ENCODE measurements around the gene ASCL5. TPM values are rescaled to one million over a fixed set of nuclear protein-coding genes. Genes with fewer than 3 reads are reported as not detected.

The ASCL5 gene
- total RNA-seq, 1 donor from 2014 or later: 0.29 TPM

DNA sequence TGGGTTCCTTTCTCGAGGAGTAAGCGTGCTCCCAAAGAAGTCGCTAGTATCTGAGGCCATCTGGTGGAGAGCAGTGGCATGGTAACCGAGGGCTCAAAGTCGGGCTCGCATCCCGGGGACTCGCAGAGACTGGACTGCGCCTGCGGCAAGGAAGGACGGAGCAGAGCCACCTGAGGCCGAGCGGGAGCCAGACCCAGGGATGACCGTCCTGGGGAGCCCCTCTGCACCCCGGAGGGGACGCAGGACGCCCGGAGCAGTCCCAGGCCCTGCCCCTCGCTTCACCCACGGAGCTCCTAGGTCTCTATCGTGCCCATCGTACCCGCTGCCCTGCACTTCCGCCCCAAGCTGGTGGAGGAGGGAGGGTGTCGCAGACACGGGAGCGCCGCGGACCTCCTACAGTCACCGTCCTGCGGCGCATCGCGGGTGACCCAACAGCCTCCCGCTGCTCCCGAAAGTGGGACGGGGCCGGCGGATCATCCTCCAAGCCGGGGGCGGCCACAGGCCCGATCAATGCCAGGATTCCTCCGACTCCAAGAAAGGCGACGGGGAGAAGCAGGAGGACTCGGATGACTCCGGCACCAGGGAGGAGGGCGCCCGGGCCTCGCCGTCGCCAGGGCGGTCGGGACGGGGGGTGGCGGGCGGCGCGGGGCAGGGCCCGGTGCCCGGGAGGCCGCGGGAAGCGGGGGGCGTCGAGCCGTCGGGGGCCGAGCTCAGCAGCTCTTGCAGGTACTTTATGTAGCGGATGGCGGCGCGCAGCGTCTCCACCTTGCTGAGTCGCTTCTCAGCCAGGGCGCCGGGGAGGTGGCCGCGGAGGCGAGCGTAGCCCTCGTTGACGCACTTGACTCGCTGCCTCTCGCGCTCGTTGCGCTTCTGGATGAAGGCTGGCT is 12.5 kb downstream of the ASCL5 start:
- H3K9me3 ChIP-seq: no peaks in the 10 kb centered on the region
- peak; percentile 96 for ATAC-seq
- intact Hi-C loops (cut with DNase I): loop anchor here (10.0 kb wide), 1 partner anchor 140 kb away; no protein-coding TSS in a partner anchor
- H3K27me3 ChIP-seq: peaks cover 3% of the 10 kb centered on the region
- DNase-seq: peak; percentile 93
- peak; percentile 80 for TF ChIP-seq CTCF (IDR thresholded peaks at IDR 0.05)
- no peaks in the 10 kb centered on the region for H3K36me3 ChIP-seq
- peak overlapping the region; percentile 74 for H3K27ac ChIP-seq
- H3K4me3 ChIP-seq: peak overlapping the region; percentile 63
- H3K4me1 ChIP-seq: peaks cover 2% of the 10 kb centered on the region

GRCh38 chr1:201113451-201114244 is 13.3 kb downstream of the ASCL5 start:
- no peaks in the 10 kb centered on the region for H3K4me1 ChIP-seq
- intact Hi-C loops (cut with DNase I): loop anchor here (10.0 kb wide), 1 partner anchor 139 kb away; no protein-coding TSS in a partner anchor
- no peak overlapping the region for H3K27ac ChIP-seq
- H3K4me3 ChIP-seq: peak overlapping the region; percentile 63
- no peaks in the 10 kb centered on the region for H3K9me3 ChIP-seq
- no peak for ATAC-seq
- DNase-seq: no peak
- TF ChIP-seq CTCF (IDR thresholded peaks at IDR 0.05): no peak
- peaks cover 3% of the 10 kb centered on the region for H3K27me3 ChIP-seq
- H3K36me3 ChIP-seq: no peaks in the 10 kb centered on the region

- Histone ChIP-seq H3K9me3 (no peaks in the 10 kb centered on the region), H3K27me3 (peaks cover 3% of the 10 kb centered on the region), H3K36me3 (no peaks in the 10 kb centered on the region), H3K4me3 (no peak overlapping the region), H3K27ac (no peak overlapping the region), H3K4me1 (no peaks in the 10 kb centered on the region)
- TF ChIP-seq CTCF (IDR thresholded peaks at IDR 0.05): no peak
- intact Hi-C loops (cut with DNase I): loop anchor here (10.0 kb wide), 1 partner anchor 138 kb away; no protein-coding TSS in a partner anchor
- no peak for ATAC-seq
- DNase-seq: no peak
Observed at GRCh38 chr1:201112926-201113325, 14.1 kb downstream of the ASCL5 start.

- peaks cover 3% of the 10 kb centered on the region for H3K27me3 ChIP-seq
- DNase-seq (no peak), ATAC-seq (no peak)
- no peaks in the 10 kb centered on the region for H3K9me3 ChIP-seq
- no peak for TF ChIP-seq CTCF (IDR thresholded peaks at IDR 0.05)
- H3K4me1 ChIP-seq: no peaks in the 10 kb centered on the region
- H3K36me3 ChIP-seq: no peaks in the 10 kb centered on the region
- intact Hi-C loops (cut with DNase I): loop anchor here (10.0 kb wide), 1 partner anchor 137 kb away; no protein-coding TSS in a partner anchor
- H3K27ac ChIP-seq: no peak within 1 kb of the TSS
- no peak within 1 kb of the TSS for H3K4me3 ChIP-seq
Observed at GRCh38 chr1:201112173-201112731, 14.7 kb downstream of the ASCL5 start, which contains the start of gene CACNA1S. TSS of gene CACNA1S (minus strand) at chr1:201112426. CDS start at chr1:201112339, 87 bp downstream.

DNA sequence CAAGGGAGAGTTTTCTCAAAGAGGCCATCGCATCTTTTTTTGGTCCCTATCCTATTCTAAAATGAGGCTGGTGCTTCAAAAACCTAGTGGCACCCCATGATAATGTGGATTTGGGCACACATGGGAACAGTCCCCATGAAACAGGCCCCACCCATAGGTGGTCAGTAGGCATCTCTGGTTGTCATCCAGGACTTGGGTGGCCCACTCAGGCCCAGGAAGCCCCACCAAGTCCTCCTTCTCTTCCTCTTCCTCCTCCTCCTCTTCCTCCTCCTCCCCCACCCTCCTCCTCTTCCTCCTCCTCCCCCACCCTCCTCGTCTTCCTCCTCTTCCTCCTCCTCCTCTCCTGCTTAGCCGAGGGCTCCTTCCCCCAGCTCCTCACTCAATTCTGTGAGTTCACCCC is 15.3 kb downstream of the ASCL5 start:
- DNase-seq: no peak
- intact Hi-C loops (cut with DNase I): loop anchor here (10.0 kb wide), 1 partner anchor 137 kb away; no protein-coding TSS in a partner anchor
- H3K36me3 ChIP-seq: no peaks in the 10 kb centered on the region
- no peaks in the 10 kb centered on the region for H3K9me3 ChIP-seq
- no peak for TF ChIP-seq CTCF (IDR thresholded peaks at IDR 0.05)
- peaks cover 3% of the 10 kb centered on the region for H3K27me3 ChIP-seq
- H3K4me3 ChIP-seq: no peak overlapping the region
- no peak for ATAC-seq
- no peak overlapping the region for H3K27ac ChIP-seq
- no peaks in the 10 kb centered on the region for H3K4me1 ChIP-seq

Data from upper lobe of right lung (tissue), 1 donor.